T-cell (primary cell): ENCODE data around the gene GUCY2C. TPM values are rescaled to one million over a fixed set of nuclear protein-coding genes. Genes with fewer than 3 reads are reported as not detected.

Experiments used
- ATAC-seq, 4 experiments: fragments of 200-7000 bp in 3 of 4; fragments of 150-1000 bp in 1 of 4; cut with Tn5 transposase; replicated peaks in 1 of 4; 1 replicate in 3 of 4; 2 replicates in 1 of 4; pipeline ENCODE4 v1.10.0; 2021; ENCODE audit warnings: moderate library complexity in 3 of 4, mild to moderate bottlenecking in 2 of 4, moderate number of reproducible peaks in 1 of 4
- CTCF ChIA-PET, 2 donors: fragments of 300-600 bp; sonication (Branson Sonifier 250); formaldehyde crosslinking; loops; one replicate each; lab custom pipeline; 2022; ENCODE audit warnings: antibody characterized with exemption in 2 of 2; lab: Charles Lee
- POLR2A ChIA-PET, 2 donors: fragments of 300-600 bp; sonication (Branson Sonifier 250); formaldehyde crosslinking; loops; one replicate each; lab custom pipeline; 2022; ENCODE audit warnings: antibody characterized with exemption in 2 of 2; lab: Charles Lee
- DNase-seq, 35 experiments: peaks; one replicate each; pipeline versions ENCODE4 v3.0.0 to v3.0.0-alpha.2; 2013 to 2023
- H3K27ac ChIP-seq: one replicate; pipeline ENCODE4 v1.5.1; 2013; ENCODE audit warnings: low read length
- H3K27me3 ChIP-seq, 2 experiments: replicated peaks in 1 of 2; 1 replicate in 1 of 2; 2 replicates in 1 of 2; pipeline versions ENCODE4 v1.6.1 to v1.7.0; 2013; ENCODE audit warnings: low read length in 1 of 2, mixed read lengths in 1 of 2; ENCODE audit not compliant: control insufficient read depth in 2 of 2, insufficient read depth in 2 of 2; ENCODE audit errors: extremely low read depth in 1 of 2
- H3K36me3 ChIP-seq, 2 donors: 1 replicate in 1 of 2; 2 replicates in 1 of 2; pipeline versions ENCODE4 v1.6.1 to v1.7.0; 2013; ENCODE audit warnings: low read length in 1 of 2; ENCODE audit not compliant: control insufficient read depth in 2 of 2, insufficient read depth in 1 of 2; ENCODE audit errors: extremely low read depth in 1 of 2
- H3K4me1 ChIP-seq, 2 experiments: 1 replicate in 1 of 2; 2 replicates in 1 of 2; pipeline versions ENCODE4 v1.6.1 to v1.7.0; 2013; ENCODE audit warnings: low read length in 2 of 2, mixed read lengths in 1 of 2; ENCODE audit not compliant: insufficient read depth in 2 of 2, control insufficient read depth in 1 of 2; ENCODE audit errors: extremely low read depth in 1 of 2
- H3K4me3 ChIP-seq, 2 donors: 1 replicate in 1 of 2; 2 replicates in 1 of 2; pipeline versions ENCODE4 v1.5.1 to v1.7.0; 2013; ENCODE audit warnings: mild to moderate bottlenecking in 2 of 2, low read length in 1 of 2, moderate library complexity in 1 of 2; ENCODE audit not compliant: control insufficient read depth in 1 of 2; ENCODE audit errors: extremely low read depth in 1 of 2
- H3K9me3 ChIP-seq: 2 replicates; pipeline ENCODE4 v1.7.0; 2013
- H3K27ac Mint-ChIP-seq, 2 donors: one replicate each; pipeline ENCODE4 v1.8.0; 2020 to 2021; ENCODE audit warnings: mild to moderate bottlenecking in 2 of 2, mixed read lengths in 2 of 2
- H3K27me3 Mint-ChIP-seq, 2 donors: one replicate each; pipeline ENCODE4 v1.8.0; 2021 to 2022; ENCODE audit warnings: mixed read lengths in 2 of 2
- H3K36me3 Mint-ChIP-seq: one replicate; pipeline ENCODE4 v1.8.0; 2021; ENCODE audit warnings: mixed read lengths
- H3K4me1 Mint-ChIP-seq, 3 donors: one replicate each; pipeline ENCODE4 v1.8.0; 2020 to 2022; ENCODE audit warnings: mixed read lengths in 3 of 3, mild to moderate bottlenecking in 1 of 3
- H3K4me3 Mint-ChIP-seq, 3 donors: one replicate each; pipeline ENCODE4 v1.8.0; 2020 to 2022; ENCODE audit warnings: mild to moderate bottlenecking in 3 of 3, mixed read lengths in 3 of 3, moderate library complexity in 3 of 3
- H3K9me3 Mint-ChIP-seq, 3 donors: one replicate each; pipeline ENCODE4 v1.8.0; 2020 to 2022; ENCODE audit warnings: mixed read lengths in 3 of 3
- WGBS: methylation state at CpG from one replicate; pipeline ENCODE4 v1.1.5; 2013; ENCODE audit warnings: missing lambda C conversion rate; ENCODE audit not compliant: insufficient coverage; 5-methylcytosine and 5-hydroxymethylcytosine counted together
- total RNA-seq, 35 experiments: library from RNA in 6 of 35; stranded (reverse) in 6 of 35; fragments of 120-200 nt in 1 of 35; gene quantifications; one replicate each; pipeline versions ENCODE4 v1.2.1 to v1.2.4 and lab custom pipeline; 2013 to 2026

GUCY2C gene
- total RNA-seq, 5 donors from 2014 or later (not counting 1 experiment from before 2014, with no cell fraction given) = 0.06 TPM; not detected in 4

- no peak overlapping the region for H3K4me3 Mint-ChIP-seq
- no peak overlapping the region for H3K27ac Mint-ChIP-seq
- Histone ChIP-seq H3K9me3 (no peaks in the 10 kb centered on the region), H3K27ac (no peak overlapping the region), H3K36me3 (no peaks in the 10 kb centered on the region), H3K4me1 (no peaks in the 10 kb centered on the region), H3K4me3 (no peak overlapping the region), H3K27me3 (no peaks in the 10 kb centered on the region)
- H3K27me3 Mint-ChIP-seq = peaks cover 5 to 9% of the 10 kb centered on the region in 2 donors
- H3K36me3 Mint-ChIP-seq = peaks cover 3% of the 10 kb centered on the region
- 100% methylated on average over 1 of the region's 6 CpGs for WGBS
- CTCF ChIA-PET = interaction anchor here in 1 of 2 donors (0.7 kb wide), 1 partner anchor 111 kb away, joined by 3 read pairs; no protein-coding TSS in a partner anchor
- ATAC-seq (no peak), DNase-seq (no peak)
- no peaks in the 10 kb centered on the region for H3K4me1 Mint-ChIP-seq
- POLR2A ChIA-PET = interaction anchor here in 1 of 2 donors (0.7 kb wide), 1 partner anchor 34 kb away, joined by 3 read pairs; no protein-coding TSS in a partner anchor
- no peaks in the 10 kb centered on the region for H3K9me3 Mint-ChIP-seq
Observed at GRCh38 chr12:14701809-14702568, 5.6 kb upstream of the GUCY2C start.

GRCh38 chr12:14700935-14701334 is 4.5 kb upstream of the GUCY2C start:
- ChIA-PET CTCF (interaction anchor here in 1 of 2 donors (0.6 kb wide), 1 partner anchor 536 kb away, joined by 4 read pairs; no protein-coding TSS in a partner anchor), POLR2A (no interaction called here)
- Mint-ChIP-seq H3K4me3 (no peak overlapping the region), H3K27ac (no peak overlapping the region), H3K9me3 (no peaks in the 10 kb centered on the region), H3K4me1 (no peaks in the 10 kb centered on the region), H3K36me3 (peaks cover 3% of the 10 kb centered on the region), H3K27me3 (peaks cover 3 to 8% of the 10 kb centered on the region in 2 donors)
- no peak for ATAC-seq
- Histone ChIP-seq H3K4me3 (no peak overlapping the region), H3K27ac (no peak overlapping the region), H3K27me3 (peaks cover 0 to 4% of the 10 kb centered on the region in 2 experiments), H3K9me3 (no peaks in the 10 kb centered on the region), H3K4me1 (no peaks in the 10 kb centered on the region), H3K36me3 (no peaks in the 10 kb centered on the region)
- DNase-seq = no peak
- WGBS = 95% methylated on average over 2 of the region's 4 CpGs

DNA sequence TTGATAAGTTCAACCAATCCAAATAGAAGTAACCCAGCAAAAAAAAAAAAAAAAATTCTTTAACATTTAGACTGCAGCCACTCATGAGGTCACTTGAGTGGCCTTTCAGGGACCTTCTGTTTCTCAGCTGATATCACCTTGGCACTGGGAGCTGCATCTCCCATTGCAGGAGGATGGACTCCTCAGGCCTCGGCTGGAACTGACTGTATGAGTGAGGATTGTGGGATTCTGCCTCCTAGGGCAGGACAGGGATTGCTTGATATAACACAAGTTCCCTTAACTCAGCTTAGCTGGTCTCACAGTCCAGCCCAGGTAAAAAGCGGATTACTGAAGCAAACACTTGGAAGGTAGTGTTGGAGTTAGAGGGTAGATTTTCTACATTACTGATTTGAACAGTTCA is 3.5 kb upstream of the GUCY2C start:
- no peak overlapping the region for H3K4me3 Mint-ChIP-seq
- WGBS = 89% methylated on average over 1 of the region's 2 CpGs
- no peaks in the 10 kb centered on the region for H3K9me3 Mint-ChIP-seq
- peaks cover 3 to 8% of the 10 kb centered on the region in 2 donors for H3K27me3 Mint-ChIP-seq
- DNase-seq (no peak), ATAC-seq (no peak)
- no peaks in the 10 kb centered on the region for H3K36me3 ChIP-seq
- H3K27me3 ChIP-seq = peaks cover 0 to 4% of the 10 kb centered on the region in 2 experiments
- no peak overlapping the region for H3K27ac ChIP-seq
- no peak overlapping the region for H3K4me3 ChIP-seq
- ChIA-PET POLR2A (interaction anchor here in 1 of 2 donors (0.6 kb wide), 1 partner anchor 975 kb away, joined by 6 read pairs; no protein-coding TSS in a partner anchor), CTCF (interaction anchor here in 1 of 2 donors (0.9 kb wide), 1 partner anchor 463 kb away, joined by 3 read pairs; no protein-coding TSS in a partner anchor)
- H3K36me3 Mint-ChIP-seq = peaks cover 3% of the 10 kb centered on the region
- no peaks in the 10 kb centered on the region for H3K9me3 ChIP-seq
- H3K27ac Mint-ChIP-seq = no peak overlapping the region
- H3K4me1 Mint-ChIP-seq = no peaks in the 10 kb centered on the region
- no peaks in the 10 kb centered on the region for H3K4me1 ChIP-seq

DNA sequence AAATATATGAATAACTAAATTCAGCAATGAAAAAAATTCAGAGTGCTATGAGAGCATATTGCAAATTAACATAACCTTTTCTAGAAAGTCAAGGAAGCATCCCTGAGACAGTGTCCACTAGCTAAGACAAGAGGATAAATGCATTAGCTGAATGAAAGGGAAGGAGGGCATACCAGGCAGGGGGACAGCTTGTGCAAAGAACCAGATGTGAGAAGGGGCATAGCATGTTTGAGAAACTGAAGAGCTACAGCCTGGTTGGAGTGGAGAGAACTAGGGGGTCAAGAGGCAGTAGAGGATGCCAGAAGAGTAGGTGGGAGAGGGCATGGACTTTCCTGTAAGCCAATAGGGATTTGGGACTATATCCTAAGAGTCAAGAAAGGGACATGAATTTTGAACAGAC is 2.2 kb upstream of the GUCY2C start:
- POLR2A ChIA-PET = no interaction called here
- peaks cover 3% of the 10 kb centered on the region for H3K36me3 Mint-ChIP-seq
- no peak for DNase-seq
- no peak overlapping the region for H3K4me3 Mint-ChIP-seq
- no peak overlapping the region for H3K4me3 ChIP-seq
- no peak overlapping the region for H3K27ac ChIP-seq
- no peak overlapping the region for H3K27ac Mint-ChIP-seq
- no peaks in the 10 kb centered on the region for H3K9me3 ChIP-seq
- no peaks in the 10 kb centered on the region for H3K4me1 Mint-ChIP-seq
- H3K27me3 ChIP-seq = peaks cover 0 to 4% of the 10 kb centered on the region in 2 experiments
- peaks cover 8% of the 10 kb centered on the region in 2 donors for H3K27me3 Mint-ChIP-seq
- no peaks in the 10 kb centered on the region for H3K36me3 ChIP-seq
- CTCF ChIA-PET = interaction anchor here (0.6 to 0.7 kb wide), 2 partner anchors 133 to 336 kb away, joined by 3 read pairs; no protein-coding TSS in a partner anchor
- no peak for ATAC-seq
- H3K9me3 Mint-ChIP-seq = no peaks in the 10 kb centered on the region
- H3K4me1 ChIP-seq = no peaks in the 10 kb centered on the region

GRCh38 chr12:14695715-14696141 is 671 bp downstream of the GUCY2C start:
- WGBS = 90% methylated on average over 3 of the region's 5 CpGs
- ChIA-PET CTCF (no interaction called here), POLR2A (no interaction called here)
- H3K9me3 ChIP-seq = no peaks in the 10 kb centered on the region
- H3K36me3 Mint-ChIP-seq = peaks cover 3% of the 10 kb centered on the region
- H3K9me3 Mint-ChIP-seq = no peaks in the 10 kb centered on the region
- H3K27me3 ChIP-seq = peaks cover 0 to 4% of the 10 kb centered on the region in 2 experiments
- H3K4me3 ChIP-seq = no peak overlapping the region
- no peaks in the 10 kb centered on the region for H3K4me1 Mint-ChIP-seq
- no peaks in the 10 kb centered on the region for H3K36me3 ChIP-seq
- ATAC-seq = no peak
- peaks cover 8 to 10% of the 10 kb centered on the region in 2 donors for H3K27me3 Mint-ChIP-seq
- no peak overlapping the region for H3K27ac Mint-ChIP-seq
- DNase-seq = no peak
- no peak overlapping the region for H3K4me3 Mint-ChIP-seq
- no peak overlapping the region for H3K27ac ChIP-seq
- no peaks in the 10 kb centered on the region for H3K4me1 ChIP-seq

DNA sequence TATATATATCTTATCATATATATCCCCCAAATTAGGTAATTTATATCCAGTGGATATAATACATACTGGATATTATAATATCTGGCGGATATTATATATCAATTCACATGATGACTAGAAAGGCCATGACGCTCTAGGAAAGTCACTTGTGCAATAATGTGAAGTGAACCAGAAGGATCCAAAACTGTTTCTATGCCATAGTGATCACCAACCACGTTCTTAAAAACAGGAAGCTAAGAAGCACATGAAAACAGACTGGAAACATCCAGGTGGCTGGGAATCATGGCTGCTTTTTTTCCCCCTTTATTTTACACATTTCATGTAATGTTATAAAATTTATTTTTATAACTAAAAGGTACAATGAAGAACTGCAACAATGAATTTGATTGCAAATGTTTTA is 1.4 kb downstream of the GUCY2C start:
- Mint-ChIP-seq H3K9me3 (no peaks in the 10 kb centered on the region), H3K4me3 (no peak overlapping the region), H3K27me3 (peaks cover 8 to 10% of the 10 kb centered on the region in 2 donors), H3K27ac (no peak overlapping the region), H3K36me3 (peaks cover 3% of the 10 kb centered on the region), H3K4me1 (no peaks in the 10 kb centered on the region)
- ATAC-seq (no peak), DNase-seq (no peak)
- no peaks in the 10 kb centered on the region for H3K9me3 ChIP-seq
- CTCF ChIA-PET = interaction anchor here in 1 of 2 donors (1.8 kb wide), 1 partner anchor 14 kb away, joined by 3 read pairs; no protein-coding TSS in a partner anchor
- peaks cover 0 to 4% of the 10 kb centered on the region in 2 experiments for H3K27me3 ChIP-seq
- H3K36me3 ChIP-seq = no peaks in the 10 kb centered on the region
- no CpG with 5 or more reads among the region's 3 CpGs for WGBS
- no peaks in the 10 kb centered on the region for H3K4me1 ChIP-seq
- POLR2A ChIA-PET = no interaction called here
- H3K27ac ChIP-seq = no peak overlapping the region
- H3K4me3 ChIP-seq = no peak overlapping the region
